Glomerular visceral epithelial cell (primary cell): Measurements from ENCODE around the gene RPTOR.
A peak's percentile ranks its signal among the peaks of the same experiment; 100 is the strongest.

ENCODE experiments used
- DNase-seq: peaks from one replicate; pipeline ENCODE4 v3.0.0-alpha.2; 2016; ENCODE audit errors: extremely low spot score

The RPTOR gene

DNA sequence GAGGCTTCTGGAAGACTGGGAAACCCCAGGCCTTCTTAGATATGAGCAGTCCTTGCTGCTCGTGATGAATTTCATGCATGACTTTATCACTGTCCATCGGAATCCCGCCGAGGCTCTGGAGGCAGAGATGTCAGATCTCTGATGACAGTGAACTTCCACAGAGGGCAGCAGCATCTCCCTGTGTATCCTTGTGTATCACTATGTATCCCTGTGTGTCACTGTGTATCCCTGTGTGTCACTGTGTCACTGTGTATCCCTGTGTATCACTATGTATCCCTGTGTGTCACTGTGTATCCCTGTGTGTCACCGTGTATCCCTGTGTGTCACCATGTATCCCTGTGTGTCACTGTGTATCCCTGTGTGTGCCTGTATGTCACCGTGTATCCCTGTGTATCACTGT lies 286.9 kb downstream of the RPTOR start:
- no peak for DNase-seq

DNA sequence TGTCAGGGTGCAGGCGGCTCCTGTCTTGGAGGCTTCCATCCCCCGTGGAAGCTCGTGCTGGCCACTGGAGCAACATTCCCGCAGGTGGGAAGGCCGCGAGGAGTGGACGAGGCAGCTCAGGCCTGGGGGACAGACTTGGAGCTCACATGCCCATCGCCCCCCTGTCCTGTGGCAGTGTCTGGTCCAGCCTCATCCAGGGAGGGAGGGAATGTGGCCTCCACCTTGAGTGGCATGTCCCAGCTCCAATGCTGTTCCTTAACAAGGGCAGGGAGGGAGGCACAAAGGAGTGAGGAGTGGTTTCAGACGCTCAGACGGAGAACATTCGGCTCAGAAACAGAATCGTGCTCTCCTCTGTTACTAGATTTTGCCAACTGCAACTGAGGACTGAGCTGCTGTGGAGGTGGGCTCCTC lies 287.6 kb downstream of the RPTOR start:
- DNase-seq = peak; percentile 50

DNA sequence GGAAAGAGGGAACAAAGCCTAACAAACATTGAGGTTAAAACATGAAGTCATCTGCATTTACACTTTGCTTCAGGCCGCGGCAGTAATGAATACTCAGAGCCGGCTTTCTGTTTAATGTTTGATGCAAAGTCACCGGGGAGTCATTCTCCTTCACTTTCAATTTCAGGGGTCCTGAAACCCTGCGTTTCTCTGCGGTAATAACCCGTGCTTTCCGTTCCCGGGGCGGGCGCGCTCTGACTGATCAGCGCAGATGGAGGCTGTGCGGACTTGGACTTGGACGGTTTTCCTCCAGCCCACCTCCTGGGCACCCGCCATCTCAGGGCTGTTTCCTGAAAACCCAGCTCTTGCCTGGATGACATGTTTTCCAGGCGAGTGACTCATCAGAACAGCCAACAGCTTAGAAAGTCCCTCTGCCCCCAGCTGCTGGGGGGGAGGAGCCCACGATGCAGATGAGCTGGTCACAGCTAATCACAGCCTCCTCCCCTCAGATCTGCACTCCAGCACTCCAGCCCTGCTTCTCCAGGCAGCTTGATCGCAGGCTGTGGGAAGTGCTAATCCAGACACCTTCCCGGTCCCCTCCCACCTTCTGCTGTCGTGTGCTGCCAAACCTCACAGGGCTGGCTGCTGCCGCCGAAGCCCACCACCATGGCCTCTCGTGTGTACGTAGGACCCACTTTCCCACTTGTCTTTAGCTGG lies 288.4 kb downstream of the RPTOR start:
- peak; percentile 98 for DNase-seq

DNA sequence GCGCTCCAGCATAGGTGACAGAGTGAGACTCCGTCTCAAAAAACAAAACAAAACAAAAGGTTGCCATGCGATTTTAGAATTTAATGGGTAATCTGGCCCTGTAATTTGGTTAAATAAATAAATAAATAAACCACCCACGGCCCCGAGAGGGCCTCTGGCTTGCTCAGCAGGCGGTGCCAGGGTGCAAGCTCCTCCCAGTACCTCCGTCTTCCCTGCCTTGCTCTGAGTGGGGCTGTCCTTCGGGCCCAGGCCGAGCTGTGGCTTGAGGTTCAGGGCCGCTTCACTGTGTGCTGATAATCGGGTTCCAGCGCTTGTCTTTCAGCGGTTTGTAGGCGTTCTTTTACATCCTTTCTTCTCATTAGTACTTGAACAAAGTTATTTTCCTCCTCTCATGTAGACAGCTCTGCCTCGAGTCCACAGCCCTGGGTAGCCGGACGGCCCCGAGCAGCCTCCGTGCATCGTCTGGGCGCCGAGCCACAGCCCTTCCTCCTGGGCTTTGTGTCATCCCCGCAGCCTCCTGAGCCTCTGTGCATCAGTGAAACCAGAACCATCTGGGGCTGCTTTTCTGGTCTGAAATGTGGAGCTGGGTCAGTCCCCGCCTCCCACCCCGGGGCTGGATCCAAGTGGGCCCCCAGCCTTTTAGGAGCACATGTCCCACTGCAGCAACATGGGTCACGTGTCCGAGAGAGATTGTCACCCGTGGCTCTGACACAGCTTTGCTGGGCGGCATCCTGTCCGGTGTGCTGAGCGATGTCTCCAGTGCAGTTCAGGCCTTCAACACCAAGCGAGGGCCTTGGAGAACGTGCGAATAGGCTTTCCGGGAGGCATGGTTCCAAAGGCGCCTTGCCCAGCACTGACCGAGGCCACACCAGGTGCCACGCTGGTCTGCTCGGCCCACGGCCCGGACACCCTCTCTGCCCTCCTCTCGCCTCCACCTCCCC lies 289.6 kb downstream of the RPTOR start:
- DNase-seq = no peak

DNA sequence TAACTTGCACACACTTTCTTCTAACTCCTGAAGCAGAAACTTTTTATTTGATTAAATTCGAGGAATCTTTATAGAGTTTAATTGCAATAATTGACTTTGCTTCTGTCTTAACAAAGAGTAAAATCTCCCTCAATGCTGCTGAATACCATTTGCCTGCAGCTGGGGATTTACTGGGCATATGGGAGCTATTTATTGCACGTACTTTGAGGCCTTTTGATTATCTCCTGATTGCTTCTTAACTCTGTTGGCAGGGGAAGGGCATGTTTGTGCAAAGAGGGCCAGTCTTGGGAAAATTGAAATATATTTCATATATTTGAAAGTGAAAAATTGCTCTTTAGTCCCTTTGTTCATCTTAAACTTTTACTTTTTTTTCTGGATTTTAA lies 290.2 kb downstream of the RPTOR start:
- no peak for DNase-seq

DNA sequence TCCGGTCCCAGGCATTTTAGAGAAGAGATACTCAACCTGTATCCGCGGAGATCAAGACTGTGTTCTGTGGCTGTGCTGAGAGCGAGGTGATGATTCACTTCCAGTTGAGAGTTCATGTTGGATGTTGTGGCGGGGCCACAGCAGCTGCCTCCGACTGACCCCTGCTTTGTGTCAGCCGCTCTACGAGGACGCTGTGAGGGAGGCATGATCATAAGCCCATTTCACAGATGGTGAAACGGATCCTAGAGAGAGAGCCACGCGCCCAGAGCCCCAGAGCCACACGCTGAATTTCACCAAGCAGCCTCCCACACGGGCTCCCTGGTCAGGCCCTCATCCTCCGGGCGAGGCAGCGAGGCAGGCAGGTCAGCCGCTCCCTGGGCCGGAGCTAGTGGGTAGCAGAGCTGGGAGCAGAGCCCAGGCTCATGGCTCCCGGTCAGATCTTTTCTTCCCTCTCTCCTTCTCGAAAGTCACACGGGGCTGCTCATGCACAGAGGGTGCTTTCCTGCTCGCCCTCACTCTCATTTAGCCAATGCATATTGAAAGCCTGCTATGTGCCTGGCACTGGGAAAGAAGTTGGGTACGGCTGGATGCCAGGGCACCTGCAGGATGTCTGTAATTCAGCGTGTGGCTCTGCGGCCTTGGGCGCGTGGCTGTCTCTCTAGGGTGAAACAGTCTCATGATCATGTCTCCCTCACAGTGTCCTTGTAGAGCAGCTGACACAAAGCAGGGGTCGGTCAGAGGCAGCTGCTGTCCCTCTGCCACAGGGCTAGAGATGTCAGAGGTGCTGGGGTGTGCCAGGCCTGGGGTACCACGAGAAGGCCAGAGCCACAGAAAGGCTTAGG lies 291.4 kb downstream of the RPTOR start:
- no peak for DNase-seq

DNA sequence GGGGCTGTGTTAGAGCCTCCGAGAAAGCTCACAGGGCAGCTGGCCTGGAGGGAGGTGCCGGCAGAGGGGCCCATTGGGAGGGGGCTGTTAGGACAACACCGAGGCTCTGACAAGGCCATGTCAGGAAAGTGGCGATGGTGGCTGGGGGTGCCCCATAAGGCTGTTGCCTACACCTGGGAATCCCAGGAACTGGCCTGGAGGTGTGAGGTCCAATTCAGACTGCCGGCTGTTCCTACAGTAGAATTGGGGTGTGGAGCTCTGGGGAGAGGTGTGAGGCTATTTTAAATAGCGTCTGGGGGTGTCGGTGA lies 292.0 kb downstream of the RPTOR start:
- no peak for DNase-seq

DNA sequence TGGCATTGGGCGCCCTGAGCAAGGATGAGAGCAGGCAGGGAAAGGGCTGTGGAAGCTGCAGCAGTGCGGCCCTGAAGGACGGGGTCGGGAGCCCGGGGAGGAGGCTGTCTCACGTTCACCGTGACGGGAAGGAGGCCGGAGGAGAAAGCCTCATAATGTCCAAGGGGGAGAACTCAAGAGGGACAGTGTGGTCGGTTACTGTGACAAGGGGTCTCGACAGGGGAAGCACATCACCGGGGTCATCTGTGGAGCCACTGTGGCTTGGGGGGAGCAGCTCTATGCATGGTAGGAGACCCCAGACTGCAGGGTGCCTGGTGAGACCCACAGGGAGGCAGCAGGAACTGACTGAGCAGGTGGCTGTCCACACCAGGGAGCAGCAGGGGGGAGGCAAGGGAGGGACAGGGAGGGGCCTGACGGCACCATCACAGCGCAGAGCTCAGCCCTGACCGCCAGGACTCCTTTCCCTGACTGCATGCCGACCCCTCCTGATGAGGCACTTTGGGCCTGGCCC lies 292.4 kb downstream of the RPTOR start:
- DNase-seq = no peak

DNA sequence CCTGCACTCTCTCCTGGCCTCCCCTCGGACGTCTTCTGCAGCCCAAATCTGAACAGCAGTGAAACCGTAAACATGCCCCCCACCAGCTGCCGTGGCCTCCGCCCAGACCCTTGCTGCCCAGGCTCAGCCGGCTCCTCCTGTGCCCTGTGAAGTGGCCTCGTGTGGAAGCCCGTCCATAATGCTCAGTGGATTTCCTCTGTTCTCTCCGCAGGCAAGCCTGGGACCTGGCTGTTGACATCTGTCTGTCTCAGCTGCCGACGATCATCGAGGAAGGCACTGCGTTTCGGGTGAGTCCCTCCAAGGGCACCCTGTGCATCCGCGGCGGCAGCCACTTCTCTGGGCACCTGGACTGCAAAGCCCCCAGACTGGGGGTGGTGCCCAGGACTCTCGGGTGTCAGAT lies 293.1 kb downstream of the RPTOR start:
- DNase-seq = no peak

DNA sequence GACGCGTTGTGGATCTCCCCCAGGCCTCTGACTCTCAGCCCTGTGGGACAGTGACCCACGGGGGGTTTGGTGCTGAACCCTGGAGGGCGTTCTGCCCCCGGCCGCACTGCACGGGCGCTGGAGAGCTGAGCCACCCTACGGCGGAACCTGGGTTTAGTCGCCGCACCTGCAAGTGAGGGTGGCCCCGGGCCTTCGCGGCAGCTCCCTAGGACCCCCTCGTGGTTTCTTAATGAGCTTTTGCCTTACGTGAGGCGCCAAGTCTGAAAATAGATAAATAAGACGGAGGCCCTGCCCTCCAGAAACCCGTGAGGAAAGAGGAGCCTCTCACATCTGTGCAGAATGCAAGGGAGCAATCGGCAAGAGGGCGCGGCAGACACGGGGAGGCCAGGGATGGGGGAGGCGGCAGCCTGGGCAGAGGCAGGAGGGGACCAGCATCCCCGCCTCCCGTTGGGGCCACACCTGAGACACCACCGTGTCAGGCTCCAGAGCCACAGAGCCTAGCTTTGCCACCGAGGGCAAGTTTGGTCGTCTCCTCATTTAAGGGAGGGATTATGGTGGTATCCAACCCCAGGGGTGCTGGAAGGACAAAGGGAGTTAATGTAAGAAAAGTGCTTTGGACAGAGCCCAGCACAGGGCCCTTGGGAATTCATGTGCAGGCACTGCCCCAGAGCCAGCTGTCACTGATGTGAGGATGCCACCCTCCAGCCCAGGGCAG lies 293.8 kb downstream of the RPTOR start:
- DNase-seq = no peak

DNA sequence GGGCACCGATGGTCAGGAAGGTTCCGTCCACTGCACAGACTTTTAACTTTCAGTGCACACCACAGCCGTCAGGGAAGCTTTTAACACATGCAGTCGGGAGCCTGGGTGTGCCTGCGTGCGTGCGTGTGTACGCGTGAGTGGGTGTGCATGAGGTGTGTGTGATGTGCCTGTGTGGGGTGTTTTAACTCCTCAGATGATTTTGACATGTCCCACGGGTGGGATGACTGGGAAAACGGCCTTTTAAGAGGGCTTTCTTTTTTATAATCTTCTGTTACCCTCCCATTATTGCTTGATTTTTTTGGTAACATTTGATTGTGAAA lies 294.3 kb downstream of the RPTOR start:
- no peak for DNase-seq

DNA sequence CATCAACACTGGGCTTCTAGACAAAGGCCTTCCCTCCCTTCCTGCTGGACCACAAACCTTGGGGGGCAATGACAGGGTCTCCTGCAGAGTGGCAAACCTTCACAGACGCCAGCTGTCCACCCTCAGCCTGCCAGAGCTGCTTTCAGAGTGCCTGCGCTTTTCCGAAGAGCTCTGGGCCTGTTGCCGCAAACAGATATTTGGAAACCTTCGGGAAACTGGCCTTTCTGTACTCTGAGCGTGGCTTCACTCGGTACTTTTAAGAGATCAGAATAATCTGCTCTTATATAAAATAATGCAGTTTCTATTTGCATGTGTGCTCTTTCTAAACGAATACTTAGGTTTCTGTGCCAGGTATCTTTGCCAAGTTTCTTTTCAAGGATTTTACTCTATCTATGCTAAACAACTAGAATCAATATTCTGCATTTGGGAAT lies 294.9 kb downstream of the RPTOR start:
- DNase-seq = no peak

DNA sequence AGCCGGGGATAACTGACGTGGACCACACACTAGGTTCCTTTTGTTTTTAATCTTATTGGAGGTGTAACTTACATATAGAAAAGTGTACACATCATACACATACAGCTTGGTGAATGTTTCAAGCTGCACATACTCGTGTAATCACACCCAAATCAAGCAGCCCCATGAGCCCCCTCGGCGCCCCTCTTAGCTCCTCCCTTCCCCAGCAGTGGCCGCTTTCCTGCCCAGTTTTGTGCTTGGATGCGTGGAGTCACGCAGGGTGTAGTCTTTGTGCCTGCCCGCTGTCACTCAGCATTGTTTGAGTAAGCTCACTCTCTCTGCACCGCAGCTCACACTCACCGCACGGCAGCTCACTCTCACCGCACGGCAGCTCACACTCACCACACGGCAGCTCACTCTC lies 295.3 kb downstream of the RPTOR start:
- DNase-seq = no peak

DNA sequence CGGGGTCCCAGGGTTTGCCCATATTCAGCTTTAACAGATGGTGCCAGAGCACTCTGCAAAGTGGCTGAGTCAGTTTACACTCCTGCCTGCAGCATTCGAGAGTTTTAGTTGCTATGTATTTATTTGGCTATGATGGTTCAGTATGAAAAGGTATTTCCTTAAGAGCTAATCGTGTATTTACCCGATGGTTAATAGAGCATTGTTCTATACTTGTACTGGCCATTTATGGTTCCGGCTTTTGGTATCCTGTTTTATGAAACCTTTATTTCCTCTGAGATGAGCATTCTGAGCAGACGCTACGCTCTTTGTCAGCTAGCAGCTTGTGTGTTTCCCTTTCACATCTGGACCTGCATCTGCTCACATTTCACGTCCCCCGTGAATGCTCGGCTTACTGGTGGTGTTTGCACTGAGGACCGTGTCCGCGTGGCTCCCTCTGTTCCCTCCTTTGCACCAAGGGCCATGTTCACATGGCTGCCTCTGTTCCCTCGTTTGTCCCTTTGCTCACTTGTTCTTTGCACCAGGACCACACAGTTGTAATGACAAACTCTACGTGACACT lies 297.9 kb downstream of the RPTOR start:
- no peak for DNase-seq

DNA sequence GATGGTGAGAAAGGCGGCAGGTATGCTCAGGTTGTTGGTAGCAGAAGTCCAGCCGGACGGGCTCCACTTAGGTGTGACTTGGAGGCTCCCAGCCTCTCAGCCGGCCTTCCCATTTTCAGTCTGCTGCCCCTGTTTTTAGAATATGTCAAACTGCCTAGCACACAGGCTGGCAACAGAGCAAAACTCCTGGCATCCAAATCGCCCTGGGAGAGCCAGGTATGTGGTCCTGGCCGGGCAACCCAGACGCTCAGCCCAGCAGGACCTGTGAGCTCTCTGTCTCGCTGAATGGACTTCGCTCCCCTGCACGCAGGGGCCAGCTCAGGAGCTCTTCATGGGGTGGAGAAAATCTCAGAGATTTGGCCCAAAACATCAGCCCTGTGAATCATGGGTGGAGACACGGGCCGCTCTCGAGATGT lies 299.1 kb downstream of the RPTOR start:
- no peak for DNase-seq

DNA sequence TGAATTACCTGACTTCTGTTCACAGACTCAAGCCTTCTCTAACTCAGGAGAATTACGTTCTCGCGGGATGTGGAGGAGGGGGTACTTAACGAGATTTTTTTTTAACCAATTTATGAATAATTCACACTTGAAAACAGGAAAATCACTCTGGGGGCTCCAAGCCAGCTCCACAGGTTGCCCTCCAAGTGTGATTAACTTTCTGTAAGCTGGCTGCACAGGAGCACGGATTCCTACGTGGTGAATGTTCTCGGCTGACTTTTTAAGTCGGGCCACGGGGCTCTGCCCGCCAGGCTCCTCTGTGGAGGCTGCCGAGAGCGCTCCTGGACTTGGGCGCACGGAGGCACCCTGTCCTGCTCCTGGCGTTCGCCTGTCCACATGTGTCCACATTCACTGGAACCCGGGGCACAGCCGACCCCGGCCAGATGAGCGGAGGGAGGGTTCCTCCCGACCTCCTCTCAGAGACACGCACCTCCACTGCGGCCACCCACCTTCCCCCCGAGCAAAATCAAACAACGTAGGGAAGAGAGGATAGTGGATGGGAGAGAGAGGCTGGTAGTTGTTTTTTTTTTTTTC lies 299.9 kb downstream of the RPTOR start:
- DNase-seq = no peak

DNA sequence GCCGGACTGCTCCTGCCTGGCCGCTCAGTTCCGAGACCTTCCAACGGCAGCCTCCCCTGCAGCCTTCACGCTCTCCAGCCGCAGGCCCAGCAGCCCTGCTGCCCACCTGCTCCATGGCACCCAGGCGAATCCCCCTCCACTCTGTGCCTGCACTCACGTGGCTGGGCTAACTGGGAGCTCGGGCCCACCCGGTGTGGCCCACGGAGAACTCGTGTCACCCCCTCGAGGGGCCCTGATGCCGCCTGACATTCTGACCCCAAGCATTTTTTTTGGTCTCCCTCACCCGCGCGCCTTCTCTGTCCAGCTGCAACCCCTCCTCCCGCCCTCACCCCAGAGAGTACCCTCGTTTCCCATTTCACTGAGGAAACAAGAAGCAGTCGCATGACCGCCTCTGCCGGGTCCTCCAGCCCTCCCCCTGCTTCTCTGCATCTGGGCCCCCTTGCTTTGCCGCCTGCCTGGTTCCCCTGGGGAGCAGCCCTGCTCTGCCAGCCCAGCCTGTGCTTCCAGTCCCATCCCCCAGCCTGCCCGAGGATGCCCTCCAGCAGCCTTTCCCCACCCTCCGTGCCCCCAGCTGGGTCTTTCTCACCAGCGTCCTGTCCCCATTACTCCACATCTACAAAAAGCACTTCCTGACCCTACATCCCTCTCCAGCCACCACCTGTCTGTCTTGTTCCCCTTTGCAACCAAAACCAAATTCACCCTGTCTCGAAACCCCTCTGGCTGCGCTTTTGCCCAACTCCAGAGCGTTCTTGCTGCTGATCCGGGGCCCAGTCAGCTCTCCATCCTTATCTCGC lies 300.6 kb downstream of the RPTOR start:
- DNase-seq = no peak

DNA sequence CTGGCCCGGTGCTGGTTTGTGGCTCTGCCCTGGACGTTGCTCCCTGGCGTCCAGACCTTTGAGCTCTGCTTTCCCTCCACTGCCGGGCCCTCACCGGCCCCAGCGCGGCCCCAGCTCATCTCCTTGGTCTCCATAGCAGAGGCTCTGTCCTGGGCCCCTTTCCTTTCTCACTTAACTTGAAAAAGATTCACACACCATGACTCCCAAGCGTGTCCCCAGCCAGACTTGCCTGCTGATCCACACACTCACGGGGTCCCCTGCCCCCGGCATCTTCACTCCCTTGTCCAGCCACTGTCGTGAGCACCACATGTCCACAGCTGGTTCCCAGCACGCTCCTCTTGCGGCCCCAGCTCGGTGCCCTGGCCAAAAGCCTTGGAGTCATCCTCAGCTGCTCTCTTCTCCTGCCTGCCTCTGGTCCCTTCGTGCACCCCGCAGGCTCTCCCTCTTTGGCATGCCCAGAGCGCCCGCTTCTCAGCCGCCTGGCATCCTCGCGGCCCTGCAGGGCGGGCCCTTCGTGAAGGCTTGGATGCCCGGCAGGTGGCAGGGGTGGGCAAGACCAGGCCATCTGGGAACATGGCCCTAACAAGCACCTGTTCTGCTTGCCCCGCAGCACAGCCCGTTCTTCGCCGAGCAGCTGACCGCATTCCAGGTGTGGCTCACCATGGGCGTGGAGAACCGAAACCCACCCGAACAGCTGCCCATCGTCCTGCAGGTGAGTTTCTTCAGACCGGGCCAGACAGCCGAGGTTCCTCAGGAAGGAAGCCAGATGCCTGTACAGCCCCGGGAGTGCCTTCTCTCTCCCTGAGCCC lies 301.4 kb downstream of the RPTOR start:
- DNase-seq = no peak

DNA sequence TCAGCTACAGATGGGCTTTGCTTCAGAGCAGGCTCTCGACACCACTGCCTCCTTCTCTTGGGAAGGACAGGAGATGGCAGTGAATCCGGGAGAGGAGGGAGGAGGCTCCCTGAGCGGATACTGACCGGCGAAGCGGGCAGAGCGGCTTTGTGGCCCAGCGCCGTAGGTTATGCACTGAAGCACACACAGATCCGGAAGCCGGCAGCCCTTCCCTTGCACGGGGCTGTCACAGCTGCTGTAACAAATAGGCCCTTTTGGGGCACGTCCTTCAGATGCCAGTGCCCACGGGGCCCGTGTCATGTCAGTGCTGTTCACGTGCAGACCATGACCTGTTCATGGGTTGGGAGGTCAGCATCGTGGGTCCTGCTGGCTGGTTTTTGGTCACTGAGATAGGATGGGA lies 302.3 kb downstream of the RPTOR start:
- no peak for DNase-seq
